Measurements from ENCODE around the gene OTOP2. TPM values are rescaled to one million over a fixed set of nuclear protein-coding genes. Genes with fewer than 3 reads are reported as not detected.

OTOP2 gene
- total and polyA plus RNA-seq, 12 donors = 0.03 to 0.11 TPM; not detected in 10

- TF ChIP-seq CTCF (IDR thresholded peaks at IDR 0.05) (no peak), POLR2A (IDR thresholded peaks at IDR 0.05) (no peak)
- Histone ChIP-seq H3K36me3 (replicated peaks in 1 of 2) (no peaks in the 10 kb centered on the region), H3K27ac (no peak overlapping the region), H3K4me3 (no peak overlapping the region), H3K9me3 (replicated peaks in 1 of 3) (no peaks in the 10 kb centered on the region), H3K27me3 (peaks cover 17% of the 10 kb centered on the region), H3K4me1 (replicated peaks in 1 of 2) (peaks cover 13 to 20% of the 10 kb centered on the region in 2 donors)
- intact Hi-C loops (cut with DNase I) = loop anchor here (5.0 kb wide), 1 partner anchor 37 kb away; no protein-coding TSS in a partner anchor
- DNase-seq = no peak
- WGBS, 4 donors = 84 to 98% (median 88%) methylated on average over 15 to 27 of the region's 27 CpGs
Observed at GRCh38 chr17:74920306-74920620, 3.8 kb upstream of the OTOP2 start.

DNA sequence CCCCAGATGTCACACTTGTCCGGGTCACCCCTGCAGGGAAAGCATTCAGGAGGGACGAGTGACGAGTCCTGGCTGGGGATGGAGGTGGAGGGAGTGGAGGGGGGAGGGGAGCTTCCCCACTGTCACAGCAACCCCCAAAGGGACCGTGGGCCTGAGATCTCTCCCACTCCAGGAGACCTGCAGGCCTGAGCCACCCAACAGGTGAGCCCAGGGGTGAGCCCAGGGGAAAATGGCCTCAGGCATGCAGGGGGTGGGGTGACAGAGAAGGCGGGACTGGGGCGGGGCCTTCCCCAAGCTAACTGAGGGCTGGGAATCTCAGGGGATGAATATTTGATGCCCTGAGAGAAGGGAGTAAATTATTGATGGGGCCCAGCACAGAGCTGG, 3.4 kb upstream of the OTOP2 start:
- no peak for DNase-seq
- Histone ChIP-seq H3K9me3 (replicated peaks in 1 of 3) (no peaks in the 10 kb centered on the region), H3K36me3 (replicated peaks in 1 of 2) (no peaks in the 10 kb centered on the region), H3K4me3 (no peak overlapping the region), H3K27me3 (peaks cover 21% of the 10 kb centered on the region), H3K4me1 (replicated peaks in 1 of 2) (peaks cover 13 to 20% of the 10 kb centered on the region in 2 donors), H3K27ac (no peak overlapping the region)
- TF ChIP-seq POLR2A (IDR thresholded peaks at IDR 0.05) (no peak), CTCF (IDR thresholded peaks at IDR 0.05) (no peak)
- intact Hi-C loops (cut with DNase I) = loop anchor here (5.0 kb wide), 1 partner anchor 37 kb away; no protein-coding TSS in a partner anchor
- 66 to 82% (median 71%) methylated on average over 6 of the region's 6 CpGs for WGBS, 4 donors

- Histone ChIP-seq H3K4me1 (replicated peaks in 1 of 2) (peaks cover 13 to 20% of the 10 kb centered on the region in 2 donors), H3K27me3 (peaks cover 24% of the 10 kb centered on the region), H3K36me3 (replicated peaks in 1 of 2) (no peaks in the 10 kb centered on the region), H3K27ac (no peak overlapping the region), H3K9me3 (replicated peaks in 1 of 3) (no peaks in the 10 kb centered on the region), H3K4me3 (no peak overlapping the region)
- no peak for DNase-seq
- 55 to 82% (median 68%) methylated on average over 15 to 19 of the region's 19 CpGs for WGBS, 4 donors
- TF ChIP-seq CTCF (IDR thresholded peaks at IDR 0.05) (no peak), POLR2A (IDR thresholded peaks at IDR 0.05) (no peak)
- intact Hi-C loops (cut with DNase I) = loop anchor here (5.0 kb wide), 1 partner anchor 36 kb away; no protein-coding TSS in a partner anchor
Observed at GRCh38 chr17:74921026-74921681, 2.9 kb upstream of the OTOP2 start.

- 82 to 96% (median 84%) methylated on average over 2 of the region's 2 CpGs for WGBS, 4 donors
Observed at GRCh38 chr17:74921769-74922168, 2.3 kb upstream of the OTOP2 start.

More at GRCh38 chr17:74921769-74922168, 2.3 kb upstream of the OTOP2 start:
- peaks cover 24% of the 10 kb centered on the region for H3K27me3 ChIP-seq
- peaks cover 13 to 20% of the 10 kb centered on the region in 2 donors for H3K4me1 ChIP-seq (replicated peaks in 1 of 2)
- peak overlapping the region in 1 of 4 donors; percentile 65 for H3K4me3 ChIP-seq
- no peak for TF ChIP-seq POLR2A (IDR thresholded peaks at IDR 0.05)
- TF ChIP-seq CTCF (IDR thresholded peaks at IDR 0.05) = no peak
- H3K9me3 ChIP-seq (replicated peaks in 1 of 3) = no peaks in the 10 kb centered on the region
- H3K36me3 ChIP-seq (replicated peaks in 1 of 2) = no peaks in the 10 kb centered on the region
- intact Hi-C loops (cut with DNase I) = loop anchor here (5.0 kb wide), 1 partner anchor 36 kb away; no protein-coding TSS in a partner anchor
- no peak overlapping the region for H3K27ac ChIP-seq
- no peak for DNase-seq

Measured in adrenal gland (tissue), 12 donors.